Left ventricle myocardium inferior (tissue), 1 donor: ENCODE data around the gene IFNA21. TPM values are rescaled to one million over a fixed set of nuclear protein-coding genes. Genes with fewer than 3 reads are reported as not detected.
"Not testable (repeated sequence)": the region's sequence is repeated elsewhere in the genome, so short reads cannot be mapped to it uniquely, and the experiment has no call there.

Experiments used
- DNase-seq: peaks from one replicate; pipeline ENCODE4 v3.0.0-alpha.2; 2020
- H3K27ac ChIP-seq: fragments of 200-600 bp; replicated peaks from 2 replicates; pipeline ENCODE4 v1.8.0; 2021
- H3K27me3 ChIP-seq: fragments of 200-600 bp; 2 replicates; pipeline ENCODE4 v1.8.0; 2021; ENCODE audit warnings: low read depth
- H3K36me3 ChIP-seq: fragments of 200-600 bp; 2 replicates; pipeline ENCODE4 v1.8.0; 2021
- H3K4me1 ChIP-seq: fragments of 200-600 bp; 2 replicates; pipeline ENCODE4 v1.8.0; 2021
- H3K4me3 ChIP-seq: fragments of 200-600 bp; 2 replicates; pipeline ENCODE4 v1.8.0; 2021; ENCODE audit warnings: mild to moderate bottlenecking, moderate library complexity
- H3K9me3 ChIP-seq: fragments of 200-600 bp; replicated peaks from 2 replicates; pipeline ENCODE4 v1.8.0; 2021
- intact Hi-C: fragments of 100-400 bp; cut with micrococcal nuclease; formaldehyde crosslinking; loops from one replicate; pipeline ENCODE4 v1.11.0; 2022
- total RNA-seq: library from RNA; stranded (reverse); fragmentation: NEBNext Ultra II Directional; extraction: Animal tissue kit (Norgen Biotek cat#: 25700); gene quantifications from one replicate; pipeline ENCODE4 v1.2.1, GENCODE V29; 2021
- TF ChIP-seq, protein P1 (sequence below): fragments of 200-600 bp; IDR thresholded peaks from 2 replicates; pipeline ENCODE4 v1.8.0; 2021; ENCODE audit warnings: antibody characterized with exemption, mild to moderate bottlenecking, borderline replicate concordance
- donor health status: DM: no; HTN: yes; CAD: no; lungs with severe emphysema.

Gene IFNA21
- total RNA-seq, 1 donor from 2014 or later: not detected

DNA sequence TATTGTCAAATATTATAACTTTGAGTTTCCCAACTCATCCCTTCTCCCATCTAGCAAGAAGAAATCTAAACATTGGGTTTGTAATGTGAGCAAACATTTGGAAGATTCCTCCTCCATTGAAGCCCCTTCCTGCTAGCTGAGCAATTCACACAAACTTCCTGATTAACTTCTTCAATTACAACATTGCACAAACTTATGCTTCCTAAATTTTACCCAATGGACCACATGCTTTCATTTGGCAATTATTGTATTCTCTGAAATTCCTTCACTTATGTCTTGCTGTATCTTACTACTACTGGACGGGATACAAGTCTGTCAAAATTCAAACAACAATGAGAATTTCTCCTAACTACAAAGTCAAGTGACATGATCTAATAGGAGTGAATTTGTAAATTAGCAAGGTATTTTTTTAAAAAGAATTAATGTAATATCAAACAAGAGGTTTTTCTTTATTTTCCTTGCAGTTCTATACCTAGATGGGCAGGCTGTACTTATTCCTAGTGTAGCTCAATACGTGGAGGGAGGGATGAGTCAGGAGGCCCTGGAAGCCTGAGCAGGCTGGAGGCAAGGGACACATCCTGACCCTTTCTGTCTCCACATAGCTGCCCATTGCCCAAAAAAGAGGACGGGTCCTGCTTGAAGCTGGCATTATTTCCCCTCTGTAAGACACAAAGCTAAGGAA, 13.0 kb downstream of the IFNA21 start:
- no peak for DNase-seq
- Histone ChIP-seq H3K4me1 (peaks cover 8% of the 10 kb centered on the region), H3K4me3 (no peak overlapping the region), H3K9me3 (peaks cover 3% of the 10 kb centered on the region), H3K27me3 (no peaks in the 10 kb centered on the region), H3K27ac (no peak overlapping the region), H3K36me3 (no peaks in the 10 kb centered on the region)
- TF ChIP-seq, protein P1, sequence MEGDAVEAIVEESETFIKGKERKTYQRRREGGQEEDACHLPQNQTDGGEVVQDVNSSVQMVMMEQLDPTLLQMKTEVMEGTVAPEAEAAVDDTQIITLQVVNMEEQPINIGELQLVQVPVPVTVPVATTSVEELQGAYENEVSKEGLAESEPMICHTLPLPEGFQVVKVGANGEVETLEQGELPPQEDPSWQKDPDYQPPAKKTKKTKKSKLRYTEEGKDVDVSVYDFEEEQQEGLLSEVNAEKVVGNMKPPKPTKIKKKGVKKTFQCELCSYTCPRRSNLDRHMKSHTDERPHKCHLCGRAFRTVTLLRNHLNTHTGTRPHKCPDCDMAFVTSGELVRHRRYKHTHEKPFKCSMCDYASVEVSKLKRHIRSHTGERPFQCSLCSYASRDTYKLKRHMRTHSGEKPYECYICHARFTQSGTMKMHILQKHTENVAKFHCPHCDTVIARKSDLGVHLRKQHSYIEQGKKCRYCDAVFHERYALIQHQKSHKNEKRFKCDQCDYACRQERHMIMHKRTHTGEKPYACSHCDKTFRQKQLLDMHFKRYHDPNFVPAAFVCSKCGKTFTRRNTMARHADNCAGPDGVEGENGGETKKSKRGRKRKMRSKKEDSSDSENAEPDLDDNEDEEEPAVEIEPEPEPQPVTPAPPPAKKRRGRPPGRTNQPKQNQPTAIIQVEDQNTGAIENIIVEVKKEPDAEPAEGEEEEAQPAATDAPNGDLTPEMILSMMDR: no peak
- intact Hi-C loops: no loop called here

DNA sequence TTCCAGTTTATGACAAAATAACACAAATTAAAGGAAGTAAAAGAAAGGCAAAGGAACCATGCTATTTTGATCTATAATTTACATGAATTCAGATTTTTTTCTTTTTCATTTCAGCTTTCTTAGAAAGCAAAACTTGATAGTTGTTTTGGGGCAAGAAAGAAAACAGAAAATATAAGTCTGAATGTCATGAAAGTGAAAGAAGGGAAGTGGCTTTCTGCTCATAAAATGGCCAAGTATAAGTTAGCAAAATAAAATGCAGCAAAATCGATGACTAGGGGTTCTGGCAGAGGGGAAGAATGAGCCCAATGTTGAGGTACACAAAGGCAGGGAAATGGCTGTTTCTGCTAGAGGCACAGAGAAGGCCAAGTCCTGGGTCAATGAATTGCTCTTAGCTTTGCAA, 21.9 kb downstream of the IFNA21 start:
- peaks cover 10% of the 10 kb centered on the region for H3K9me3 ChIP-seq
- intact Hi-C loops: no loop called here
- DNase-seq: no peak
- no peaks in the 10 kb centered on the region for H3K27me3 ChIP-seq
- TF ChIP-seq, protein P1: no peak
- no peak overlapping the region for H3K27ac ChIP-seq
- no peaks in the 10 kb centered on the region for H3K4me1 ChIP-seq
- H3K36me3 ChIP-seq: no peaks in the 10 kb centered on the region
- H3K4me3 ChIP-seq: no peak overlapping the region

DNA sequence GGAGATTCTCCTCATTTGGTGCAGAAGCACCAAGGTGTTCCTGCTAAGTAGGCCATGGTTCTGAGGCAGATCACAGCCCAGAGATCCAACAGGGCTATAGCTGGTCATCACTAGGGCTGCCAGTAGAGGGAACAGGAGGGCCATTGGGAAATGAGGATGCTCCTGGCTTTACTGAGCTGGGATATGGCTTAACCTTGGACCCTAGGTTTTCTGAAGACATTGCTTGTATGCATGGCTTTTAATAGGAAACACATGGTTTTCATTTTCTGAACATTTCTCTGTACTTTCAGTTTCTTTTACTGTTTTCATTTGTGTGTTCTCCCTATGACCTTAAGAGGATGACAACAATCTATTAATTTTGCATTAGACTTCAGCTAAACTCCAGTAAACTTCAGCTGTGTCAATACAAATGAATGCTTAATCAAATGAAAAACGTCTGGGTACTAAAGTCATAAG, 25.0 kb downstream of the IFNA21 start, which contains the start of gene IFNW1:
Gene IFNW1 (minus strand): TSS at position 406 of the 456 bp plus-strand sequence. CDS start 262 bp downstream, at position 144.
- Histone ChIP-seq H3K36me3 (no peaks in the 10 kb centered on the region), H3K4me1 (no peaks in the 10 kb centered on the region), H3K27ac (no peak within 1 kb of the TSS), H3K4me3 (no peak within 1 kb of the TSS), H3K27me3 (no peaks in the 10 kb centered on the region), H3K9me3 (no peaks in the 10 kb centered on the region)
- intact Hi-C loops: no loop called here
- TF ChIP-seq, protein P1: no peak
- no peak for DNase-seq

DNA sequence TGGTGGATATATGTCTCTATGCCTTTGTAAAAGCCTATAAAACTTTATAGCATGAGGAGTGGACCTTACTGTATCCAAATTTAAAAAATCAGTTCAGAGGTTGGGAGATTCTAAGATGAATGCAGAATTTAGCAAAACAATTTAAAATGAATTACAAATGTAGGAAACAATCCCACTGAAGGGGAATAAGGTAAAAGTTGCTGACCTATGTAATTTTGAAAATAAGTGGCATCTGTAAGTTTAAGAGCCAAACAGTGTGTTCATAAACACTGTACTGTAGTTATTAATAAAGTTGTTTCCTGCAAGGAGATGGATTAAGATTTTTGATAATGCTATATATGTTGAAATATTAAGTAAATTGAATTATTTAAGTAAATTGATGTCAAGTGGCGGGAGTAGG, 29.4 kb downstream of the IFNA21 start:
- no peaks in the 10 kb centered on the region for H3K36me3 ChIP-seq
- H3K4me1 ChIP-seq: no peaks in the 10 kb centered on the region
- H3K4me3 ChIP-seq: no peak overlapping the region
- H3K27me3 ChIP-seq: no peaks in the 10 kb centered on the region
- intact Hi-C loops: no loop called here
- no peak overlapping the region for H3K27ac ChIP-seq
- H3K9me3 ChIP-seq: no peaks in the 10 kb centered on the region
- no peak for DNase-seq
- TF ChIP-seq, protein P1: no peak

DNA sequence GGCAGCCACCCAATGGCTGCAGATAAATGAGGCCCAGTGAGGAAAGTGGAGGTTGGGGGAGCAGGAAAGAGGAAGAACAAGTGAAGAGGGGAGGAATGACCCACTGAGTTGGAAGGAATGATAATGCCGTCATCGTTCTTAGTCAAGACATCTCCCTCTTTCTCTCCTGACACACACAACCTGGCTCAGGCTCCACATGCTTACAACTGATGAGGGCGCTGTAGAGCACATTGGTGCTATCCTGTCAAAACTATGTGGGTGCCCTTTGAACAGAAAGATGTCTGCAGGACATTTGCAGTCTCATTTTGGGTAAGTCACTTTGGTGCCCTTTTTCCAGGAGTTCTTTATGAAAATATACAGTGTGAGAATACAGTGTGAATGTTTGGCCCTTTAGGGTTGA, 30.7 kb downstream of the IFNA21 start:
- no peaks in the 10 kb centered on the region for H3K36me3 ChIP-seq
- DNase-seq: no peak
- no peak overlapping the region for H3K4me3 ChIP-seq
- H3K9me3 ChIP-seq: no peaks in the 10 kb centered on the region
- no peaks in the 10 kb centered on the region for H3K4me1 ChIP-seq
- H3K27me3 ChIP-seq: no peaks in the 10 kb centered on the region
- H3K27ac ChIP-seq: no peak overlapping the region
- intact Hi-C loops: no loop called here
- TF ChIP-seq, protein P1: no peak

DNA sequence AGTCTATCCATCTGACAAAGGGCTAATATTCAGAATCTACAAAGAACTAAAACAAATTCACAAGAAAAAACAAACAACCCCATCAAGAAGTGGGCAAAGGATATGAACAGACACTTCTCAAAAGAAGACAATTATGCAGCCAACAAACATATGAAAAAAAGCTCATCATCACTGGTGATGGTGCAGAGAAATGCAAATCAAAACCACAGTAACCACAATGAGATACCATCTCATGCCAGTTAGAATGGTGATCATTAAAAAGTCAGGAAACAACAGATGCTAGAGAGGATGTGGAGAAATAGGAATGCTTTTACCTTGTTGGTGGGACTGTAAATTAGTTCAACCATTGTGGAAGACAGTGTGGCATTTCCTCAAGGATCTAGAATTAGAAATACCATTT, 38.3 kb downstream of the IFNA21 start:
- DNase-seq, H3K36me3 ChIP-seq, H3K4me1 ChIP-seq, H3K27ac ChIP-seq, H3K4me3 ChIP-seq, intact Hi-C loops, H3K27me3 ChIP-seq, H3K9me3 ChIP-seq: not testable (repeated sequence)
